ENCODE data around the gene ACVR2A. TPM values are rescaled to one million over a fixed set of nuclear protein-coding genes. Genes with fewer than 3 reads are reported as not detected.

The ACVR2A gene
- total and polyA plus RNA-seq, 9 of the 15 experiments (the other 6 are each of a cell fraction or from before 2014, with no cell fraction given): 1.2 to 3.9 (median 2.4) TPM

- TF ChIP-seq E2F4 (CRISPR knock-in tag; IDR thresholded peaks at IDR 0.05; ENCODE audit: low read depth) (no peak), UBTF (IDR thresholded peaks at IDR 0.05; ENCODE audit: borderline replicate concordance in 1 of 2, low read depth in 2 of 2, low read length in 2 of 2) (no peak)
Measured at GRCh38 chr2:147882631-147883030, 37.8 kb downstream of the ACVR2A start (continued).

- Histone ChIP-seq H3K4me1 (replicated peaks in 1 of 2; ENCODE audit: control insufficient read depth in 2 of 2, insufficient read depth in 2 of 2, low read length in 2 of 2) (no peaks in the 10 kb centered on the region), H3K9me1 (ENCODE audit: control insufficient read depth, insufficient read depth, low read length) (no peaks in the 10 kb centered on the region), H4K20me1 (replicated peaks; ENCODE audit: control insufficient read depth, insufficient read depth, low read length) (no peaks in the 10 kb centered on the region), H3K36me3 (ENCODE audit: control insufficient read depth, insufficient read depth, low read length) (no peaks in the 10 kb centered on the region), H3K4me2 (ENCODE audit: insufficient read depth, low read length) (no peak overlapping the region), H2AFZ (ENCODE audit: low read depth, low read length) (no peak overlapping the region), H3K9me3 (replicated peaks; ENCODE audit: control insufficient read depth, insufficient read depth, low read depth, low read length) (no peaks in the 10 kb centered on the region), H3K27ac (ENCODE audit: extremely low read depth, low read depth, low read length) (no peak overlapping the region), H3K4me3 (no peak overlapping the region), H3K27me3 (ENCODE audit: control insufficient read depth in 2 of 2, insufficient read depth in 2 of 2, low read length in 2 of 2) (no peaks in the 10 kb centered on the region; a peak in 1 of 5 replicates), H3K79me2 (ENCODE audit: control insufficient read depth, insufficient read depth, low read length) (no peaks in the 10 kb centered on the region), H3K9ac (ENCODE audit: insufficient read depth in 1 of 2, low read depth in 2 of 2, low read length in 2 of 2) (no peak overlapping the region)
- no TSS peak for BruUV-seq (replicated peaks)
- in situ Hi-C loops (cut with MboI): loop anchor here (25.0 kb wide), 1 partner anchor 848 kb away; no protein-coding TSS in a partner anchor
- POLR2A ChIA-PET: no interaction called here
- CTCF ChIA-PET (ENCODE audit: low intra/inter-chr PET ratio): no interaction called here
- FAIRE-seq (no peak), DNase-seq (ENCODE audit: extremely low read depth in 1 of 4, low spot score in 3 of 4) (no peak), ATAC-seq (no peak)
- intact Hi-C loops (cut with micrococcal nuclease): no loop called here
- no peak for TF ChIP-seq ELF1 (tag; IDR thresholded peaks at IDR 0.05)
- TF ChIP-seq ZNF696 (CRISPR knock-in tag; conservative IDR thresholded peaks at IDR 0.05): no peak
- TF ChIP-seq ZNF274 (IDR thresholded peaks at IDR 0.05; ENCODE audit: borderline replicate concordance, low read depth, low read length): no peak
- no peak for TF ChIP-seq NR3C1 (CRISPR knock-in tag; IDR thresholded peaks at IDR 0.05)
- TF ChIP-seq SIN3A (IDR thresholded peaks at IDR 0.05; ENCODE audit: borderline replicate concordance in 2 of 2, control insufficient read depth in 1 of 2, low read depth in 2 of 2, low read length in 2 of 2): no peak
- TF ChIP-seq GTF2B (IDR thresholded peaks at IDR 0.05; ENCODE audit: extremely low read depth, insufficient read length): no peak
- TF ChIP-seq ZNF512 (tag; IDR thresholded peaks at IDR 0.05): no peak
- TF ChIP-seq ZBTB34 (CRISPR knock-in tag; IDR thresholded peaks at IDR 0.05): no peak
- TF ChIP-seq ZNF449 (CRISPR knock-in tag; IDR thresholded peaks at IDR 0.05): no peak
Measured at GRCh38 chr2:147884830-147885229, 40.0 kb downstream of the ACVR2A start.
